ENCODE measurements around the gene PEX6.
"Not testable (repeated sequence)": the region's sequence is repeated elsewhere in the genome, so short reads cannot be mapped to it uniquely, and the experiment has no call there.

Gene PEX6

DNA sequence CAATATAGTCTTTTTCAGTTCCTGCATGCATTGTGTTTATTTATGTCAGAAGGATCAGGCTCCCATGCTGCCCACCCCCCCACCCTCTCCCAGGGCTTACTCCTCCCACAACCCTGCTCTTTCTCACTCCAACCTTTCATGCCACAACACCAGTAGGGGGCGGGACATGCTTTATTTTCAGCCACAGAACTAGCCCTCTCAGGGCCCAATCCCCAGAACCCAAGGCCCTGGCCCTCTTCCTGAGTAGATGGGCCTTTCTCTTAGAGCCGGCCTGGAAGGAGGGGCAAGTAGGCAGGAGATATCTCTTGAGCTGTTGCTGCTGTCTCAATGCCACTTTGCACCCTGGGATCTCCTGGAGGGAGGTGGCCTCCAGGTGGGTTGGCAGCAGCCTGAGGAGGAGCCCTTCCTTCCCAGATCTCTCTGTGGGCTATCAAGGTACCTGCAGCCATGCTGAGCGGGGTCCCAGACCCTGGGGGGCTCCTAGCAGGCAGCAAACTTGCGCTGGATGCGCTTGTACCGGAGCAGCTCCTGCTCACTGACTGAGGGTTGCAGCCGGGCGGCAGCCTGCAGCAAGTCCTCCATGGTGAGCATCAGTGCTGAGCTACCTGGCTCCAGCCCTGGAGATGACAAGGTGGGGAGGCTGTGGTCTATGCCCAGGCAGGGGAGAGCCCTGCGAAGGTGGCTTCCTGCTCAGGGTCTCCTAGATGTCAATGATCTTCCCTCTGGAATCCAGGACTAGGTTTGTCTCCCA, 15.0 kb downstream of the PEX6 start:
- DNase-seq (ENCODE audit: low read depth in 3 of 3), result no peak

- no peak for DNase-seq (ENCODE audit: low read depth in 3 of 3)
Measured at GRCh38 chr6:42963179-42963854, 15.7 kb downstream of the PEX6 start.

- DNase-seq (ENCODE audit: low read depth in 3 of 3), result no peak
Measured at GRCh38 chr6:42962502-42963178, 16.3 kb downstream of the PEX6 start.

DNA sequence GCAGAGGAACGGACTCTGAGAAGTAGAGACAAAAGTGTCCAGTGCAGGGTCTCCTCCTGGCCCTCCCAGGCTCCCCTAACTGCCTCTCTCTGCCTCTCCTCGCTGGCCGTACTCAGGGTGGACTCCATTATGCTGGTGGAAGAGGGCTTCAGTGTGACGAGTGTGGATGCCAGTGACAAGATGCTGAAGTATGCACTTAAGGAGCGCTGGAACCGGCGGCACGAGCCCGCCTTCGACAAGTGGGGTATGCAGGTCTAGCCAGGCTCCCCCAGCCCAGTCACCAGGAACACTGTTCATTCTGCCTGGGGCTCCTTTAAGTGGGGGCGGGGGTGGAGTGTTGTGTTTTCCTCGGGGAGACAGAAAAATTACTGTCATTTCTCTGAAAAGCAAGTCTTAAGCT, 16.9 kb downstream of the PEX6 start:
- no peak for DNase-seq (ENCODE audit: low read depth in 3 of 3)

GRCh38 chr6:42961020-42961470, 17.9 kb downstream of the PEX6 start:
- no peak for DNase-seq (ENCODE audit: low read depth in 3 of 3)

DNA sequence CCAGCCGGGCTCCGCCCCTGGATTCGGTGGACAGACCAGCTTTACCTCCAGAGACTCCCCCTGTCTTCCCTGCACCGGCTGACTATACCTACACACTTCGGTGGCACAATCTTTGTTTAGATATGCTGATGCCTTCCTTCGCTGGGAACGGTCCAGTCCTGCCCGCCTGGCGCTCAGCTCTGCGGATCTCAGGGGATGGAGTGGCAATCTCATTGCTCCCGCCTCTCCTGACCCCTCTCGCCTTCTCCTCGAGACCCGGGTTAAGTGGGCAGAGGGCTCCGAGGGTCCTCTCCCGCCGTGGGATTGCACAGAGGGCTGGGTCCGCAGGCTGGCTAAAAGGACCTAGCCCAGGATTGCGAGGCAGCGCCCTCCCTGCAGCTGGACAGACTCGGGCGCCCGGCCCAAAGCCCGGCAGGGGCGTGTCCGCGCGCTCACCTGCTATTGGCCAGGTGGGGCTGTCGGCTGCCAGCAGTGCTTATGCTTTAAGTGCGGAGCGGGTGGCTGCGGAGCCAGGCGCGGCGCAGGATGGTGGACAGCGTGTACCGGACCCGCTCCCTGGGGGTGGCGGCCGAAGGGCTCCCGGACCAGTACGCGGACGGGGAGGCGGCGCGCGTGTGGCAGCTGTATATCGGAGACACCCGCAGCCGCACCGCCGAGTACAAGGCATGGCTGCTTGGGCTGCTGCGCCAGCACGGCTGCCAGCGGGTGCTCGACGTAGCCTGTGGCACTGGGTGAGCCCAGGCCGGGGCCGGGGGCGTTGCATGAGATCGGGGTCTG, 18.6 kb downstream of the PEX6 start, which contains the start of gene GNMT:
Gene GNMT, plus strand, starts transcription at position 512 of the 777 bp plus-strand sequence. Its CDS starts 14 bp downstream, at position 526.
- DNase-seq (ENCODE audit: low read depth in 3 of 3), result no peak

DNA sequence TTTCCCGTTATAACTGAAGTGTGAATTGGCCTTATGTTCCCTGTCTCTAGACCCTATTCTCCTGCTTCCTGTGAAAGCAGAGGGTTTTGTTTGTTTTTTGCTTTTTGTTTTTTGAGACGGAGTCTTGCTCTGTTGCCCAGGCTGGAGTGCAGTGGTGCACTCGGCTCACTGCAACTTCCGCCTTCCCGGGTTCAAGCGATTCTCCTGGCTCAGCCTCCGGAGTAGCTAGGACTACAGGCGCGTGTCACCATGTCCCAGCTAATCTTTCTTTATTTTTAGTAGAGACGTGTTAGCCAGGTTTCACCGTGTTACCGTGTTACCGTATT, 19.1 kb downstream of the PEX6 start:
- DNase-seq (ENCODE audit: low read depth in 3 of 3), result no peak

DNA sequence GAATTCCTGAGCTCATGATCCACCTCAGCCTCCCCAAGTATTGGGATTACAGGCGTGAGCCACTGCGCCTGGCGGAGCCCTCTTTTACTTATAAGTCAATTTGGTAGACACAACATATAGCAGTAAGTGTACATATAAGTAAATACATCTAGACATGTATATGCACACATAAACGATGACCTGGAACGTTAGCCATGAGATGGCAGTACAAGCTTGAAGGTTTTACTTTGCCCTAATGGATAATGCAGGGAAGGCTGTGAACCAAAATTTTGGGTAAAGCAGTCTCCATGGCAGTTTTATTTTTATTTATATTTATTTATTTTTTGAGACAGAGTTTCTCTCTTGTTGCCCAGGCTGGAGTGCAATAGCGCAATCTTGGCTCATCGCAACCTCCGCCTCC, 20.9 kb downstream of the PEX6 start:
- DNase-seq (ENCODE audit: low read depth in 3 of 3), result no peak

DNA sequence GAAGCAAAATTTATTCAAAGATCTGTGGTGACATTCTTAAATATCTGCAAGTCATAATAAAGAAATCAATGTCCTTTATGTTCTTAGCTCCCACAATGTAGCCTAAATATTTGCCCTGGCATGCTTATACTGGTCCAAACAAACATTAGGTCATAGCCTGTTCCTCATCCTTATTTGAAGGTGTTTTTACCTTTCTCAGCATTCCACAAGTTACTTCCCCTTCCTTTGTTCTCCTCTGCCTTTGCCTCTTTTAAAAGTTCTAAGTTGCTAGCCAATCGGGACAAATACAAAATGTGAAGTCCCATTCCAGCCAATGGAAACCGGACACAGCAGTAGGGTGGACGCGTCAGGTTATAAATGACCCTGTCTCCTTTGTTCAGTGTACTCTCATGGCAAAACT, 24.6 kb downstream of the PEX6 start:
- not testable (repeated sequence) for DNase-seq (ENCODE audit: low read depth in 3 of 3)

- DNase-seq (ENCODE audit: low read depth in 3 of 3), result no peak
Measured at GRCh38 chr6:42952389-42952788, 26.6 kb downstream of the PEX6 start.

DNA sequence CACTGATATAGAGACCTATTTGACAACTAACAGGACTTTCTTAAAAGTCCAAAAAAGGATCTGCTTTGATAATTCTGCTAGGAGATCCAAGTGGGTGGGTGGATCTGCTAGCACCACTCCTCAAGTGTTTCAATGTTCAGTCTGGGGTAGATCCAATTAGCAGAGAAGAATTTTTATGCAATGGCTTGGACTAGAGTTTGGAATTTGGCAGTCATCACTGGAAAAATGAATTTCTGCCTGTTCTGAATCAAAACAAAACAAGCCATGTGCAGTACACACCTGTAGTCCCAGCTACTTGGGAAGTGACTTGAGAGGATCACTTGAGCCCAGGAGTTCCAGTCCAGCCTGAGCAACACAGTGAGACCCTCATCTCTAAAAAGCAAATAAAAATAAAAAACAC, 31.0 kb downstream of the PEX6 start:
- no peak for DNase-seq (ENCODE audit: low read depth in 3 of 3)

GRCh38 chr6:42942444-42942843, 36.5 kb downstream of the PEX6 start:
- no peak for DNase-seq (ENCODE audit: low read depth in 3 of 3)

GRCh38 chr6:42941356-42941755, 37.6 kb downstream of the PEX6 start:
- not testable (repeated sequence) for DNase-seq (ENCODE audit: low read depth in 3 of 3)

DNA sequence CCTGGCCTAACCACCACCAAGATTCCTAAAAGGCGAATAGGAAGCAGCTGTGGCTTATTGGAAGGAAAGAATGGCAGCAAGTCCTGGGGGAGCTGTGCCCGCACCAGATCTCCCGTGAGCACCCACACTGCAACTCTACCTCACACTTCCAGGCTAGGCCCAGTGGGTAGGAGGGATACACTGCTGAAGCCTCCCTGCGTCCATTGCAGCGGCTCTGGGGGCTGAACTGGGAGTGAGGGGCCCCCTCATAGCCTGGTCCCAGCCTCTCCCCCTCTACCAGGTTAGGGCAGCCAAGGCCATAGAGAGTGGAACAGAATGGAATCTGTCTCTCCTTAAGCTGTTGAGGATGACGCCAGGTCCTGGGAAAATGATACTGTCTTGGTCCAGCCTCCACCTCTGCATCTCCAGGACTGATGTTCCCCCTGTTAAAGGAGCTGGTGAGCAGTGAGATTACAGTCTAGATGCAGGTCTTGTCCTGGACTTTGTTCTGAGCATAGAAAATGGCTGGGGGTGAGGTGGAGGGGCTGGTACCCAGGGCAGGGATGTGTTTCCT, 38.4 kb downstream of the PEX6 start:
- DNase-seq (ENCODE audit: low read depth in 3 of 3), result no peak

DNA sequence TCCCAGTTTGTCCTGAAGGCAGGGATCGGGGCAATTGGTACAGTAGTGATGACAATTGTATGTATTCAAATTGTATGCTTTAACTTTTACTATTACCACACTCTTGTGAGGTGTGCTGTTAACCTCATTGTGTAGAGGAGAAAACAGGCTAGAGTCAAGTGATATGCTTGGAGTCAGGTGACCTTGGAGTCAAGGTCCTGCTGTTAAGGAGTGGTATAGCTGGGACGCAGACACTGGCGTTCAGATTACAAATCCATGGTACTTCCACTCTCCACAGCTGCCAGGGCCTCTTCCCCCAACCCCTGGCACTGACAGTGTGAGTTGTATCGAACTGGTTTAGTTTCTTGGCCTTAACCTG, 39.2 kb downstream of the PEX6 start:
- DNase-seq (ENCODE audit: low read depth in 3 of 3), result no peak

DNA sequence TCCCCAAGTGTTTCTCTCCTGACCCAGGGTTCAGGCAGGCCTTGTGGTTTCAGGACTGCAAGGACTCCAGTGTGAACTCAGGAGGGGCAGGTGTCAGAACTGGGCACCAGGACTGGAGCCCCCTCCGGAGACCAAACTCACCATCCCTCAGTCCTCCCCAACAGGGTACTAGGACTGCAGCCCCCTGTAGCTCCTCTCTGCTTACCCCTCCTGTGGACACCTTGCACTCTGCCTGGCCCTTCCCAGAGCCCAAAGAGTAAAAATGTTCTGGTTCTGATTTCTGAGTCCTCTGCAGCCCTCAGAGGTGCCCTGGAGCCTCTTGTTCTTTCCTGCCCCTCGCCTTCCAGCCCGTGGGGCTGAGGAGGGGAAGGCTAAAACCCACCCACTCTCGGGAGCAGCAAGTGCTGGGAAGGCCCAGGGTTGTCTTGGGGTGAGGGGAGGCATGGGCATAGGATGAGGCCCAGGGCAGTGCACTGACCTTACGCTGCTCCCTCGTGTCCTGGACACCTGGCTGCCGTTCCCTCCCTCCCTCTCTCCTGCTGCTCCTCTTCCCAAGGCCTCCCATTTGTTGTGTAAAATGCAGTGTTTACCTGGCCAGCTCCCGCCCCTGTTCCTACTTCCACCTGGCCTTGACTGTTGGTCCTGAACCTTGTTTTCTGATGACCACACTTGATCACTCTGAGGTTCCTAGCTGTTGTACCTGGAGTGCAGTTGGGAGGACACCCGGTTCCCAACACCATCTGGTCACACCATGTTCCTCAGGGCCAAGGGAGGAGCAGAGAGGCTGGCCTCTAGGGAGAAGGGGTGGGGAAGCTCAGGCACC, 39.8 kb downstream of the PEX6 start:
- no peak for DNase-seq (ENCODE audit: low read depth in 3 of 3)

GRCh38 chr6:42938428-42938796, 40.6 kb downstream of the PEX6 start:
- DNase-seq (ENCODE audit: low read depth in 3 of 3), result no peak

- no peak for DNase-seq (ENCODE audit: low read depth in 3 of 3)
Measured at GRCh38 chr6:42937548-42938427, 41.2 kb downstream of the PEX6 start.

- no peak for DNase-seq (ENCODE audit: low read depth in 3 of 3)
Measured at GRCh38 chr6:42936398-42936797, 42.6 kb downstream of the PEX6 start.

- no peak for DNase-seq (ENCODE audit: low read depth in 3 of 3)
Measured at GRCh38 chr6:42935322-42935721, 43.7 kb downstream of the PEX6 start.

Measured in stimulated activated CD4-positive, alpha-beta T cell treated with anti-CD3 and anti-CD28 coated beads, TNF-alpha, amount 100 ng/mL, for 4 hours (primary cell).